K562 (cell line): ENCODE measurements around the gene CENPV. TPM values are rescaled to one million over a fixed set of nuclear protein-coding genes. Genes with fewer than 3 reads are reported as not detected.

Experiments used
- ARID2 ChIP-seq: fragments of 450-650 bp; IDR thresholded peaks from 2 replicates; pipeline ENCODE4 v1.6.1; 2017; ENCODE audit warnings: antibody characterized with exemption, mild to moderate bottlenecking
- CXXC5 ChIP-seq: fragments of 250-450 bp; sonication (Bioruptor Pico); IDR thresholded peaks from 2 replicates; pipeline ENCODE4 v1.8.0; 2022; ENCODE audit warnings: inconsistent platforms, mild to moderate bottlenecking, moderate library complexity
- ERF ChIP-seq: fragments of 450-650 bp; formaldehyde crosslinking; IDR thresholded peaks from 2 replicates; pipeline ENCODE4 v1.4.0; 2020; ENCODE audit warnings: mild to moderate bottlenecking, mixed read lengths
- GATAD2A ChIP-seq: fragments of 450-650 bp; IDR thresholded peaks from 2 replicates; pipeline ENCODE4 v1.6.1; 2017
- HDAC1 ChIP-seq, 2 experiments: fragments of 450-650 bp; IDR thresholded peaks; 2 replicates each; pipeline ENCODE4 v1.6.1; 2016 to 2017; ENCODE audit warnings: inconsistent platforms in 1 of 2, mild to moderate bottlenecking in 1 of 2, moderate library complexity in 1 of 2
- HNRNPLL ChIP-seq: fragments of 200-400 bp; formaldehyde crosslinking; IDR thresholded peaks from 2 replicates; pipeline ENCODE4 v1.6.1; 2017; ENCODE audit warnings: low read length, low read depth, mild to moderate bottlenecking; ENCODE audit not compliant: poor library complexity, severe bottlenecking
- HOXB6 ChIP-seq: fragments of 250-450 bp; sonication (Bioruptor Pico); IDR thresholded peaks from 2 replicates; pipeline ENCODE4 v1.5.1; 2022; ENCODE audit warnings: mild to moderate bottlenecking, borderline replicate concordance
- ILK ChIP-seq: fragments of 450-650 bp; IDR thresholded peaks from 2 replicates; pipeline ENCODE4 v1.6.1; 2016; ENCODE audit warnings: missing genetic modification characterization, low read depth, mild to moderate bottlenecking, missing compliant biosample characterization, moderate library complexity, borderline replicate concordance
- KDM2B ChIP-seq: fragments of 250-450 bp; sonication (Bioruptor Pico); IDR thresholded peaks from 2 replicates; pipeline ENCODE4 v1.8.0; 2021; ENCODE audit warnings: mild to moderate bottlenecking, moderate library complexity
- NFYB ChIP-seq: IDR thresholded peaks from 2 replicates; pipeline ENCODE4 v1.6.1; 2011; ENCODE audit warnings: mild to moderate bottlenecking, moderate library complexity; ENCODE audit not compliant: insufficient read length; ENCODE audit errors: extremely low read depth
- PML ChIP-seq: IDR thresholded peaks from 2 replicates; pipeline ENCODE4 v1.6.1; 2012; ENCODE audit warnings: low read length, inconsistent platforms
- RCOR1 ChIP-seq, 2 experiments: IDR thresholded peaks; 2 replicates each; pipeline ENCODE4 v1.6.1; 2012; ENCODE audit warnings: low read depth in 2 of 2, low read length in 2 of 2, borderline replicate concordance in 1 of 2, improper control_type of control experiment in 1 of 2
- SMARCC2 ChIP-seq: fragments of 450-650 bp; IDR thresholded peaks from 2 replicates; pipeline ENCODE4 v1.6.1; 2017; ENCODE audit warnings: antibody characterized with exemption, moderate library complexity, mild to moderate bottlenecking, low read depth
- TCF3 ChIP-seq: sonication (generic); formaldehyde crosslinking; IDR thresholded peaks from 2 replicates; pipeline ENCODE4 v1.4.0; 2020; ENCODE audit warnings: mild to moderate bottlenecking, missing genetic modification reagents
- YBX1 ChIP-seq: fragments of 450-650 bp; IDR thresholded peaks from 2 replicates; pipeline ENCODE4 v1.7.1; 2016; ENCODE audit warnings: mild to moderate bottlenecking
- ZNF324 ChIP-seq: fragments of 250-450 bp; sonication (Bioruptor Pico); IDR thresholded peaks from 2 replicates; pipeline ENCODE4 v1.4.0; 2020; ENCODE audit warnings: mild to moderate bottlenecking
- polyA plus RNA-seq, 8 experiments: library from polyadenylated mRNA; depleted of rRNA in 4 of 8; stranded (reverse) in 5 of 8; unstranded in 3 of 8; fragments of >200 nt; fragmentation: Nextera tagmentation in 2 of 8; fragmentation: Illumina TruSeq in 1 of 8; extraction: Ambion mirVana in 2 of 8; extraction: Trizol in 1 of 8; gene quantifications; 2 replicates each; pipeline versions ENCODE4 v1.2.1 to v1.2.3, GENCODE V29; 2011 to 2014; ENCODE audit warnings: inconsistent platforms in 1 of 8, missing spikeins in 1 of 8
- total RNA-seq, 7 experiments: library from RNA; depleted of rRNA in 6 of 7; stranded (reverse); fragments of >200 nt in 6 of 7; fragmentation: Illumina TruSeq in 2 of 7; extraction: Trizol in 2 of 7; gene quantifications; 2 replicates each; pipeline versions ENCODE4 v1.2.1 to v1.2.3, GENCODE V29; 2011 to 2021; ENCODE audit warnings: low replicate concordance in 1 of 7
- TF ChIP-seq, protein P1 (sequence below): sonication (generic); formaldehyde crosslinking; IDR thresholded peaks from 2 replicates; pipeline ENCODE4 v1.8.0; 2023; ENCODE audit warnings: mild to moderate bottlenecking, missing genetic modification reagents
- TF ChIP-seq, protein P2 (sequence below): fragments of 250-450 bp; sonication (Bioruptor Pico); IDR thresholded peaks from 2 replicates; pipeline ENCODE4 v1.4.0; 2020
- TF ChIP-seq, protein P3 (sequence below), 3 experiments: IDR thresholded peaks in 2 of 3; conservative IDR thresholded peaks in 1 of 3; 2 replicates each; pipeline ENCODE4 v1.5.1; 2011 to 2012; ENCODE audit warnings: low read length in 3 of 3, mild to moderate bottlenecking in 3 of 3, control low read depth in 2 of 3, improper control_type of control experiment in 1 of 3, inconsistent platforms in 1 of 3, low read depth in 1 of 3, mixed read lengths in 1 of 3, moderate library complexity in 1 of 3; ENCODE audit not compliant: insufficient read depth in 2 of 3

CENPV gene
- total and polyA plus RNA-seq, 9 of the 15 experiments (the other 6 are each of a cell fraction or from before 2014, with no cell fraction given), result 17.8 to 131 (median 89.3) TPM

DNA sequence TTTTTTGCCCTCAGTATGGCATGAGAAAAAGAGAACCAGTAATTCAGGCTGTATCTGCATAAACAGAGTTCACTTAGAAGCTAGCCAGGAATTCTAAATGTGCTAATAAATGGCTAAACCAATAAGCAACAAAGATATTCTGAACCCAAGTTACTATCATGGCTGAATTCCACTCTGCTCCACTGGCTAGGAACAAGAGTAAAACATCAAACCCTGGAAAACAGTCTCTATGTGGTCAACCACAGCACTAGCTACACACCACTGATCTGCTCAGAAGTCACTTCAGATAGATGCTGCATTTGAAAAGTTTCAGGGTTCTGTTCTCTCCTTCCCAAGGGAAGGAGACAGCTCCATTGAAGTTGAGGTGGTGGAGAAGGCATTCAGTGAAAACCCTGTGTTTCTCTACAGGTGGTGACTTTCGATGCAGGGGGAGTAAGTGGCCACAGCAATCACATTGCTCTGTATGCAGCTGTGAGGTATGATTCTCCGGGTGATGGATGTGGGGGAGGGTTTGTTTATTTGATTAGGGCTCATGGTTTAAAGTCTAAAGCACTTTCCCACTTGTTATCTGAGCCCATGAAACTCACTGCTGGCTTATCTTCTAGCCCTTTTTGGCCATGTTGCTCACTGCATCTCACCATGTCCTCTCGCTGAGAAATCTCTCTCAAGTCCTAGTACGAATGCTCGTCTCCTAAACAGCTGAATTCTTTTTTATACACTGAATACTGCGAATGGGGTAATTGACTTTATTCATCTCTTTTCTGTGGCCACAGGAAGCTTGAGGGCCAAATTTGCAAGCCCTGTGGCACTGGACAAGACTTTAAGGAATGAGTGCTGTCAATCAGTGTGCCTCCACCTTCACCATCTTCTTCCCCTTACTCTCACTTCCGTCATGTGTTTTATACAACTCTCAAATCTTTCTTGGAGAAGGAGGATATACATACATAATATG, 39.9 kb downstream of the CENPV start (continued):
- TF ChIP-seq, protein P1, sequence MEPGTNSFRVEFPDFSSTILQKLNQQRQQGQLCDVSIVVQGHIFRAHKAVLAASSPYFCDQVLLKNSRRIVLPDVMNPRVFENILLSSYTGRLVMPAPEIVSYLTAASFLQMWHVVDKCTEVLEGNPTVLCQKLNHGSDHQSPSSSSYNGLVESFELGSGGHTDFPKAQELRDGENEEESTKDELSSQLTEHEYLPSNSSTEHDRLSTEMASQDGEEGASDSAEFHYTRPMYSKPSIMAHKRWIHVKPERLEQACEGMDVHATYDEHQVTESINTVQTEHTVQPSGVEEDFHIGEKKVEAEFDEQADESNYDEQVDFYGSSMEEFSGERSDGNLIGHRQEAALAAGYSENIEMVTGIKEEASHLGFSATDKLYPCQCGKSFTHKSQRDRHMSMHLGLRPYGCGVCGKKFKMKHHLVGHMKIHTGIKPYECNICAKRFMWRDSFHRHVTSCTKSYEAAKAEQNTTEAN (CRISPR knock-in tag), result no peak
- TF ChIP-seq HDAC1 (IDR thresholded peaks at IDR 0.05) (peak in 1 of 2 experiments; percentile 95; a peak in 2 of 4 replicates), HNRNPLL (no peak), GATAD2A (peak; percentile 85; the same call in 1 of the 2 replicates), SMARCC2 (peak; percentile 30; the same call in 1 of the 2 replicates), YBX1 (no peak), ILK (no peak), HOXB6 (CRISPR knock-in tag) (no peak), CXXC5 (CRISPR knock-in tag) (0 out of 2 replicates have a peak, but pooled peaks have one; percentile 18), KDM2B (no peak), ZNF324 (no peak), PML (peak; percentile 78), ERF (CRISPR knock-in tag) (no peak), ARID2 (no peak), RCOR1 (IDR thresholded peaks at IDR 0.05; ENCODE audit: borderline replicate concordance in 1 of 2, low read depth in 2 of 2, low read length in 2 of 2) (peak; percentile 66 to 97; a peak in 3 of 4 replicates), NFYB (no peak), TCF3 (CRISPR knock-in tag) (peak; percentile 88)
- TF ChIP-seq, protein P2, sequence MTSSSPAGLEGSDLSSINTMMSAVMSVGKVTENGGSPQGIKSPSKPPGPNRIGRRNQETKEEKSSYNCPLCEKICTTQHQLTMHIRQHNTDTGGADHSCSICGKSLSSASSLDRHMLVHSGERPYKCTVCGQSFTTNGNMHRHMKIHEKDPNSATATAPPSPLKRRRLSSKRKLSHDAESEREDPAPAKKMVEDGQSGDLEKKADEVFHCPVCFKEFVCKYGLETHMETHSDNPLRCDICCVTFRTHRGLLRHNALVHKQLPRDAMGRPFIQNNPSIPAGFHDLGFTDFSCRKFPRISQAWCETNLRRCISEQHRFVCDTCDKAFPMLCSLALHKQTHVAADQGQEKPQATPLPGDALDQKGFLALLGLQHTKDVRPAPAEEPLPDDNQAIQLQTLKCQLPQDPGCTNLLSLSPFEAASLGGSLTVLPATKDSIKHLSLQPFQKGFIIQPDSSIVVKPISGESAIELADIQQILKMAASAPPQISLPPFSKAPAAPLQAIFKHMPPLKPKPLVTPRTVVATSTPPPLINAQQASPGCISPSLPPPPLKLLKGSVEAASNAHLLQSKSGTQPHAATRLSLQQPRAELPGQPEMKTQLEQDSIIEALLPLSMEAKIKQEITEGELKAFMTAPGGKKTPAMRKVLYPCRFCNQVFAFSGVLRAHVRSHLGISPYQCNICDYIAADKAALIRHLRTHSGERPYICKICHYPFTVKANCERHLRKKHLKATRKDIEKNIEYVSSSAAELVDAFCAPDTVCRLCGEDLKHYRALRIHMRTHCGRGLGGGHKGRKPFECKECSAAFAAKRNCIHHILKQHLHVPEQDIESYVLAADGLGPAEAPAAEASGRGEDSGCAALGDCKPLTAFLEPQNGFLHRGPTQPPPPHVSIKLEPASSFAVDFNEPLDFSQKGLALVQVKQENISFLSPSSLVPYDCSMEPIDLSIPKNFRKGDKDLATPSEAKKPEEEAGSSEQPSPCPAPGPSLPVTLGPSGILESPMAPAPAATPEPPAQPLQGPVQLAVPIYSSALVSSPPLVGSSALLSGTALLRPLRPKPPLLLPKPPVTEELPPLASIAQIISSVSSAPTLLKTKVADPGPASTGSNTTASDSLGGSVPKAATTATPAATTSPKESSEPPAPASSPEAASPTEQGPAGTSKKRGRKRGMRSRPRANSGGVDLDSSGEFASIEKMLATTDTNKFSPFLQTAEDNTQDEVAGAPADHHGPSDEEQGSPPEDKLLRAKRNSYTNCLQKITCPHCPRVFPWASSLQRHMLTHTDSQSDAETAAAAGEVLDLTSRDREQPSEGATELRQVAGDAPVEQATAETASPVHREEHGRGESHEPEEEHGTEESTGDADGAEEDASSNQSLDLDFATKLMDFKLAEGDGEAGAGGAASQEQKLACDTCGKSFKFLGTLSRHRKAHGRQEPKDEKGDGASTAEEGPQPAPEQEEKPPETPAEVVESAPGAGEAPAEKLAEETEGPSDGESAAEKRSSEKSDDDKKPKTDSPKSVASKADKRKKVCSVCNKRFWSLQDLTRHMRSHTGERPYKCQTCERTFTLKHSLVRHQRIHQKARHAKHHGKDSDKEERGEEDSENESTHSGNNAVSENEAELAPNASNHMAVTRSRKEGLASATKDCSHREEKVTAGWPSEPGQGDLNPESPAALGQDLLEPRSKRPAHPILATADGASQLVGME, result no peak
- TF ChIP-seq, protein P3, sequence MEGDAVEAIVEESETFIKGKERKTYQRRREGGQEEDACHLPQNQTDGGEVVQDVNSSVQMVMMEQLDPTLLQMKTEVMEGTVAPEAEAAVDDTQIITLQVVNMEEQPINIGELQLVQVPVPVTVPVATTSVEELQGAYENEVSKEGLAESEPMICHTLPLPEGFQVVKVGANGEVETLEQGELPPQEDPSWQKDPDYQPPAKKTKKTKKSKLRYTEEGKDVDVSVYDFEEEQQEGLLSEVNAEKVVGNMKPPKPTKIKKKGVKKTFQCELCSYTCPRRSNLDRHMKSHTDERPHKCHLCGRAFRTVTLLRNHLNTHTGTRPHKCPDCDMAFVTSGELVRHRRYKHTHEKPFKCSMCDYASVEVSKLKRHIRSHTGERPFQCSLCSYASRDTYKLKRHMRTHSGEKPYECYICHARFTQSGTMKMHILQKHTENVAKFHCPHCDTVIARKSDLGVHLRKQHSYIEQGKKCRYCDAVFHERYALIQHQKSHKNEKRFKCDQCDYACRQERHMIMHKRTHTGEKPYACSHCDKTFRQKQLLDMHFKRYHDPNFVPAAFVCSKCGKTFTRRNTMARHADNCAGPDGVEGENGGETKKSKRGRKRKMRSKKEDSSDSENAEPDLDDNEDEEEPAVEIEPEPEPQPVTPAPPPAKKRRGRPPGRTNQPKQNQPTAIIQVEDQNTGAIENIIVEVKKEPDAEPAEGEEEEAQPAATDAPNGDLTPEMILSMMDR (IDR thresholded peaks at IDR 0.05 in 2 of 3, conservative IDR thresholded peaks at IDR 0.05 in 1 of 3; ENCODE audit: insufficient read depth in 2 of 3, low read depth in 1 of 3, low read length in 3 of 3), result no peak
